Measurements from ENCODE around the gene SLC47A2.

- no peak for TF ChIP-seq CTCF (IDR thresholded peaks at IDR 0.05)
- TF ChIP-seq EP300 (IDR thresholded peaks at IDR 0.05; ENCODE audit: low read depth), result no peak
- no peak for TF ChIP-seq POLR2A (IDR thresholded peaks at IDR 0.05)
These were observed 60.0 kb downstream of the SLC47A2 start for GRCh38 chr17:19656336-19656735.

All from transverse colon (tissue), 3 donors.